Activated naive CD4-positive, alpha-beta T cell treated with anti-CD3 and anti-CD28 coated beads for 36 hours (primary cell): ENCODE results near the gene LUC7L2. TPM values are rescaled to one million over a fixed set of nuclear protein-coding genes. Genes with fewer than 3 reads are reported as not detected.
"Not testable (repeated sequence)": the region's sequence is repeated elsewhere in the genome, so short reads cannot be mapped to it uniquely, and the experiment has no call there.

Experiments
- CTCF ChIA-PET: fragments of 350-600 bp; sonication (Branson Sonifier 250); formaldehyde crosslinking; loops from one replicate; lab custom pipeline; 2021; ENCODE audit warnings: antibody characterized with exemption; lab: Charles Lee
- DNase-seq: peaks from one replicate; pipeline ENCODE4 v3.0.0-alpha.2; 2020
- H3K27ac Mint-ChIP-seq: one replicate; pipeline ENCODE4 v1.8.0; 2021; ENCODE audit warnings: mild to moderate bottlenecking, mixed read lengths
- H3K27me3 Mint-ChIP-seq: one replicate; pipeline ENCODE4 v1.8.0; 2021; ENCODE audit warnings: low read depth, mixed read lengths
- H3K36me3 Mint-ChIP-seq: one replicate; pipeline ENCODE4 v1.8.0; 2021; ENCODE audit warnings: low read depth, mixed read lengths
- H3K4me1 Mint-ChIP-seq: one replicate; pipeline ENCODE4 v1.8.0; 2021; ENCODE audit warnings: low read depth, mixed read lengths
- H3K4me3 Mint-ChIP-seq: one replicate; pipeline ENCODE4 v1.8.0; 2021; ENCODE audit warnings: mild to moderate bottlenecking, moderate library complexity, mixed read lengths
- H3K9me3 Mint-ChIP-seq: one replicate; pipeline ENCODE4 v1.8.0; 2021; ENCODE audit warnings: mixed read lengths
- intact Hi-C: fragments of 100-400 bp; cut with micrococcal nuclease; formaldehyde crosslinking; loops from one replicate; pipeline ENCODE4 v1.15.1; 2023
- total RNA-seq, 2 experiments: library from RNA; stranded (reverse); gene quantifications; one replicate each; pipeline ENCODE4 v1.2.3, GENCODE V29; 2021

Gene LUC7L2
- total RNA-seq, 2 experiments from 2014 or later, result 132 to 138 TPM

- intact Hi-C loops, result no loop called here
- Mint-ChIP-seq H3K27ac (peak overlapping the region; percentile 51), H3K4me3 (peak overlapping the region; percentile 93), H3K9me3 (peaks cover 3% of the 10 kb centered on the region), H3K4me1 (peaks cover 22% of the 10 kb centered on the region), H3K27me3 (peaks cover 3% of the 10 kb centered on the region), H3K36me3 (peaks cover 14% of the 10 kb centered on the region)
- CTCF ChIA-PET, result interaction anchor here (0.6 to 0.9 kb wide), 2 partner anchors 111 to 453 kb away, joined by 3 to 5 read pairs; no protein-coding TSS in a partner anchor
- no peak for DNase-seq
Measured at GRCh38 chr7:139339025-139339424, 20.7 kb upstream of the LUC7L2 start.

- no peak for DNase-seq
- Mint-ChIP-seq H3K36me3 (peaks cover 16% of the 10 kb centered on the region), H3K4me1 (peaks cover 22% of the 10 kb centered on the region), H3K9me3 (peaks cover 3% of the 10 kb centered on the region), H3K27ac (peak overlapping the region; percentile 99), H3K27me3 (peaks cover 3% of the 10 kb centered on the region), H3K4me3 (peak overlapping the region; percentile 93)
- intact Hi-C loops, result loop anchor here (1.0 to 5.0 kb wide), 17 partner anchors 9 to 1585 kb away; partner anchors contain the start of genes BRAF, CREB3L2, HIPK2 and LUC7L2
- CTCF ChIA-PET, result interaction anchor here (0.5 to 1.4 kb wide), 4 partner anchors 11 to 622 kb away, joined by 3 to 5 read pairs (median 3); no protein-coding TSS in a partner anchor
Measured at GRCh38 chr7:139339698-139340036, 20.0 kb upstream of the LUC7L2 start.

- Mint-ChIP-seq H3K4me3 (peak overlapping the region; percentile 93), H3K4me1 (peaks cover 22% of the 10 kb centered on the region), H3K27me3 (peaks cover 3% of the 10 kb centered on the region), H3K36me3 (peaks cover 16% of the 10 kb centered on the region), H3K27ac (peak overlapping the region; percentile 99), H3K9me3 (peaks cover 3% of the 10 kb centered on the region)
- DNase-seq, result peak; percentile 100
- CTCF ChIA-PET, result interaction anchor here (0.7 to 1.4 kb wide), 4 partner anchors 10 to 322 kb away, joined by 3 to 5 read pairs (median 3); no protein-coding TSS in a partner anchor
- intact Hi-C loops, result loop anchor here (1.0 to 5.0 kb wide), 17 partner anchors 10 to 1584 kb away; partner anchors contain the start of genes BRAF, CREB3L2, HIPK2 and LUC7L2
Measured at GRCh38 chr7:139340037-139340807, 19.5 kb upstream of the LUC7L2 start.

GRCh38 chr7:139340808-139341057 is 19.0 kb upstream of the LUC7L2 start:
- Mint-ChIP-seq H3K36me3 (peaks cover 16% of the 10 kb centered on the region), H3K9me3 (peaks cover 3% of the 10 kb centered on the region), H3K27me3 (peaks cover 3% of the 10 kb centered on the region), H3K4me1 (peaks cover 22% of the 10 kb centered on the region), H3K4me3 (peak overlapping the region; percentile 93), H3K27ac (peak overlapping the region; percentile 99)
- DNase-seq, result no peak
- CTCF ChIA-PET, result interaction anchor here (1.3 to 1.4 kb wide), 2 partner anchors 12 to 323 kb away, joined by 3 to 5 read pairs; no protein-coding TSS in a partner anchor
- intact Hi-C loops, result loop anchor here (1.0 to 5.0 kb wide), 18 partner anchors 10 to 1584 kb away; partner anchors contain the start of genes BRAF, CREB3L2, HIPK2 and LUC7L2

GRCh38 chr7:139341058-139341775 is 18.5 kb upstream of the LUC7L2 start, which contains the start of gene FMC1:
FMC1 (plus strand) TSS chr7:139341337; CDS start chr7:139341385, 48 bp downstream.
- CTCF ChIA-PET, result interaction anchor here (1.4 kb wide), 1 partner anchor 323 kb away, joined by 5 read pairs; no protein-coding TSS in a partner anchor
- intact Hi-C loops, result loop anchor here (1.0 to 5.0 kb wide), 7 partner anchors 93 to 890 kb away; partner anchors contain the start of genes HIPK2 and ZC3HAV1L
- peaks cover 3% of the 10 kb centered on the region for H3K27me3 Mint-ChIP-seq

GRCh38 chr7:139341776-139342226 is 17.9 kb upstream of the LUC7L2 start:
- intact Hi-C loops, result loop anchor here (1.0 to 5.0 kb wide), 7 partner anchors 92 to 889 kb away; partner anchors contain the start of genes HIPK2 and ZC3HAV1L
- no peak for DNase-seq
- Mint-ChIP-seq H3K4me1 (peaks cover 22% of the 10 kb centered on the region), H3K9me3 (peaks cover 3% of the 10 kb centered on the region), H3K27ac (peak overlapping the region; percentile 99), H3K36me3 (peaks cover 16% of the 10 kb centered on the region), H3K4me3 (peak overlapping the region; percentile 93), H3K27me3 (peaks cover 3% of the 10 kb centered on the region)
- CTCF ChIA-PET, result no interaction called here

More at GRCh38 chr7:139341058-139341775, 18.5 kb upstream of the LUC7L2 start, which contains the start of gene FMC1:
- peak; percentile 94 for DNase-seq
- Mint-ChIP-seq H3K36me3 (peaks cover 16% of the 10 kb centered on the region), H3K4me1 (peaks cover 22% of the 10 kb centered on the region), H3K9me3 (peaks cover 3% of the 10 kb centered on the region), H3K4me3 (peak within 1 kb of the TSS; percentile 93), H3K27ac (peak within 1 kb of the TSS; percentile 99)

GRCh38 chr7:139345042-139345441 is 14.7 kb upstream of the LUC7L2 start:
- peaks cover 12% of the 10 kb centered on the region for H3K36me3 Mint-ChIP-seq
- no peak for DNase-seq
- H3K4me1 Mint-ChIP-seq, result peaks cover 16% of the 10 kb centered on the region
- CTCF ChIA-PET, result no interaction called here
- H3K4me3 Mint-ChIP-seq, result no peak overlapping the region
- peaks cover 3% of the 10 kb centered on the region for H3K27me3 Mint-ChIP-seq
- no peak overlapping the region for H3K27ac Mint-ChIP-seq
- intact Hi-C loops, result no loop called here
- no peaks in the 10 kb centered on the region for H3K9me3 Mint-ChIP-seq

- CTCF ChIA-PET, result no interaction called here
- intact Hi-C loops, result no loop called here
- Mint-ChIP-seq H3K27ac (no peak overlapping the region), H3K4me3 (no peak overlapping the region), H3K27me3 (no peaks in the 10 kb centered on the region), H3K4me1 (no peaks in the 10 kb centered on the region), H3K36me3 (peaks cover 10% of the 10 kb centered on the region), H3K9me3 (no peaks in the 10 kb centered on the region)
- DNase-seq, result no peak
Measured at GRCh38 chr7:139351027-139351426, 8.7 kb upstream of the LUC7L2 start.

GRCh38 chr7:139354729-139355128 is 5.0 kb upstream of the LUC7L2 start:
- intact Hi-C loops, result loop anchor here (5.0 kb wide), 2 partner anchors 467 to 873 kb away; no protein-coding TSS in a partner anchor
- CTCF ChIA-PET, result no interaction called here
- H3K4me1 Mint-ChIP-seq, result peaks cover 7% of the 10 kb centered on the region
- no peaks in the 10 kb centered on the region for H3K27me3 Mint-ChIP-seq
- no peak for DNase-seq
- H3K9me3 Mint-ChIP-seq, result no peaks in the 10 kb centered on the region
- H3K4me3 Mint-ChIP-seq, result no peak overlapping the region
- H3K27ac Mint-ChIP-seq, result no peak overlapping the region
- peaks cover 12% of the 10 kb centered on the region for H3K36me3 Mint-ChIP-seq

- H3K27me3 Mint-ChIP-seq, result no peaks in the 10 kb centered on the region
- intact Hi-C loops, result loop anchor here (5.0 kb wide), 2 partner anchors 468 to 872 kb away; no protein-coding TSS in a partner anchor
- no peak for DNase-seq
- peaks cover 7% of the 10 kb centered on the region for H3K4me1 Mint-ChIP-seq
- no peak overlapping the region for H3K4me3 Mint-ChIP-seq
- peaks cover 10% of the 10 kb centered on the region for H3K36me3 Mint-ChIP-seq
- no peak overlapping the region for H3K27ac Mint-ChIP-seq
- no peaks in the 10 kb centered on the region for H3K9me3 Mint-ChIP-seq
- CTCF ChIA-PET, result no interaction called here
Measured at GRCh38 chr7:139355320-139355719, 4.4 kb upstream of the LUC7L2 start.

GRCh38 chr7:139357729-139358506 is 1.8 kb upstream of the LUC7L2 start:
- DNase-seq, H3K9me3 Mint-ChIP-seq, CTCF ChIA-PET, H3K27me3 Mint-ChIP-seq: not testable (repeated sequence)
- Mint-ChIP-seq H3K4me1 (peaks cover 22% of the 10 kb centered on the region), H3K36me3 (peaks cover 18% of the 10 kb centered on the region), H3K4me3 (peak overlapping the region; percentile 93), H3K27ac (peak overlapping the region; percentile 98)
- intact Hi-C loops, result loop anchor here (5.0 kb wide), 2 partner anchors 471 to 869 kb away; no protein-coding TSS in a partner anchor
